NCI-H2029 treated with DMSO at 0.1 percent for 48 hours (cell line): Measurements from ENCODE around the gene DDX23.
"Not testable (repeated sequence)": the region's sequence is repeated elsewhere in the genome, so short reads cannot be mapped to it uniquely, and the experiment has no call there.

Experiments used
- DNase-seq: peaks from one replicate; lab custom pipeline; 2025; lab: John Stamatoyannopoulos, UW

DDX23 gene

DNA sequence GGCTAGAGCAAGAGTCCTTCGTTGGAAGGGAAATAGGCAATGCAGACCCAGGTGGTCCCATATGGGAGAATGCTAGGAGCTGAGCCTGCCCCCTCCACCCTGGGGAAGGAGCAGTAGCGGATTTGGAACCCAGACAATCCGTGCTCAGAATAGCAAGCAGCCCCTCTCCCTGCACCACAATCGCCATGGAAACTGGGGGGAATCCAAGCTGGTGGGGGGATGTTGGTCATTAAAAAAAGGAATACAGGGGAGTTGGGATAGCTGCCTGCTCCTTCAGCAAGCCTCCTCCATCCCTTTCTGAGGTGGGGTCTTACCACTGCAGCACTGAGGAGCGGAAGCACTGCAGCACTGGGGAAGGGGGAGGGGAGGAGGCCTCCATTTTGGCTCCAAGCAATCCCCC lies 10.8 kb upstream of the DDX23 start:
- DNase-seq = no peak

DNA sequence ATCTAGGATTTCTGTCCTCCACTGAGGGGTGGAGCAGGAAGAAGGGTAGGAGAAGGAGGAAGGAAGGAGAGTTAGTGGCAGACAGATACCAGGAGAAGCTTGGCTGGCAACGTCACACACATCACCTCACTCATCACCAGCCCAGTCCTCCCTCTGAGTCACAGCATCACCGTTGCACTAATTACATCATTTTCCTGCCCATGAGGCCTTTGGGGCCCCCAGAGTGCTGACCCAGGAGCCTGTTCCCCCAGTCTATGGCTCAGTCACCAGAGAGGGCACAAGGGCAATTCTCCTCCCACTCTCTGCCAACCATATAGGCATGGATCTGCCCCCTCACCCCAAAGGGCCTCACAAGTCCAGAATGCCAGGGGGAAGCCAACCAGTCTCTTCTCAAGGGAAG lies 9.1 kb upstream of the DDX23 start:
- no peak for DNase-seq

DNA sequence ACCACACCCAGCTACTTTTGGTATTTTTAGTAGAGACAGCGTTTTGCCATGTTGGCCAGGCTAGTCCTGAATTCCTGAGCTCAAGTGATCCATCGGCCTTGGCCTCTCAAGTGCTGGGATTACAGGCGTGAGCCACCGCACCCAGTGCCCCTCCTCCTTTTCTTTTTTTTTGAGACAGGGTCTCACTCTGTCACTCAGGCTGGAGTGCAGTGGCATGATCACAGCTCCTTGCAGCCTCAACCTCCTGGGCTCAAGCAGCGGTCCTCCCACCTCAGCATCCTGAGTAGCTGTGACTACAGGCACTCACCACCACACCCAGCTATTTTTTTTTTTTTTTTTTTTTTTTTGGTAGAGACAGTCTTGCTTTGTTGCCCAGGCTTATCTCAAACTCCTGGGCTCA lies 8.3 kb upstream of the DDX23 start:
- DNase-seq = not testable (repeated sequence)

DNA sequence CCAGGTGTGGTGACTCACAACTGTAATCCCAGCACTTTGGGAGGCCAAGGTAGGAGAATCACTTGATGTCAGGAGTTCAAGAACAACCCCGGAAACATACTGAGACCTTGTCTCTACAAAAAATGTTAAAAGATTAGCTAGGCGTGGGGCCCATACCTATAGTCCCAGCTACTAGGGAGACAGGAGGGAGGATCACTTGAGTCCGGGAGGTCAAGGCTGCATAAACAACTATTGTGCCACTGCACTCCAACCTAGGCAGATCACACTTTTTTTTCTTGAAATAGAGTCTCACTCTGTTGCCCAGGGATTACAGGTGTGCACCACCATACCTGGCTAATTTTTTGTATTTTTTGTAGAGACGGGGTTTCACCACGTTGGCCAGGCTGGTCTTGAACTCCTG lies 7.6 kb upstream of the DDX23 start:
- DNase-seq = no peak

DNA sequence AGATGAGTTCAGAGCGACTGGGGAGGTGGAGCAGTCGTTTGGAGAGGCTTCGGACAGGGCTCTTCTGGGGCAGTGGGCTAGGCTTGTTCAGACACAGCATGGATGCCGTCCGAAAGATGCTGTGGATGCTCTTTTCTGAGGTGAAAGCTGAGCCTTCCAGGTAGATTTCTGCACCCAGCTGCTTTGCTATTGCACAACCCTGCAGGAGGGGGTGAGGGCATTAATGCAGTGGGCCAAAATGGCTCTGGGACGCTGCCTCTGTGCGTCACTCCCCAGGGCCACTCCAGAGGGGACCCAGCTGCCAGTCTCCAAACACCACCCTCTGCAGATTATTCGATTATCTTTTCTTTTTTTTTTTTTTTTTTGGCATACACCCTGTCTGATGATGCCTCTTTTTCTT lies 6.1 kb upstream of the DDX23 start:
- no peak for DNase-seq

DNA sequence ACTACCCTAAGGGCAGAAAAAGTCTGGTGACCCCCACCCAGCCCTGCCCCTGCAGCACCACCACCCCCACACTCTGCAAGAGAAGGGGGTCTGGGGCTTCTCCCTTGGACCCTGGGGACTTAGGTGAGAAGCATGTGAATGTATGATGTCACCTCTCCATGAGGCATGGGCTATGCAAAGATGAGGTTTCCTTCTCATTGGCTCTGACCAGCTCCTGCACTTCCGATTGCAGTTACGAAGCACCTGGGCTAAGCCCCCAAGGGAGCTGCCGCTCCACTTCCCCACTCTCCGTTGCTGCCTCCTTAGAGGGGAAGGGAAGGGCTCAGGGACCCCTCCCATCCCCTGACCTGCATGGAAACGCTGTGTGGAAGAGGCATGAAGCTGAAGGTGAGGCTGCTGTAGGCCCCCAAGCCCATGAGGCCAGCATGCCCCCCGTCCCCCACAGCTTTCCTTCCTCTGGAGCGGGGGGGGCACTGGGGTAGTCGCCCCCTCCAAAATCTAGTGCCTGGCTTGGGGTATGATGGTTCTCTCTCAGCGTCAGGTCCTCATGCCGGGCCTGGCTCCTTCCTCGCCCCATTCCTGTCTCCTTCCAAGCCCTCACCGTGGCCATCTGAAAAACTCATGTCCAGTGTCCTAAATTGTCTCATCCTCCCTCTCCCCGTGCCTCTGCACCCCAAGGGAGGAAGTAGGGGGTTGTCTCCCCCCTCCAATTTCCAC lies 5.5 kb upstream of the DDX23 start:
- no peak for DNase-seq

DNA sequence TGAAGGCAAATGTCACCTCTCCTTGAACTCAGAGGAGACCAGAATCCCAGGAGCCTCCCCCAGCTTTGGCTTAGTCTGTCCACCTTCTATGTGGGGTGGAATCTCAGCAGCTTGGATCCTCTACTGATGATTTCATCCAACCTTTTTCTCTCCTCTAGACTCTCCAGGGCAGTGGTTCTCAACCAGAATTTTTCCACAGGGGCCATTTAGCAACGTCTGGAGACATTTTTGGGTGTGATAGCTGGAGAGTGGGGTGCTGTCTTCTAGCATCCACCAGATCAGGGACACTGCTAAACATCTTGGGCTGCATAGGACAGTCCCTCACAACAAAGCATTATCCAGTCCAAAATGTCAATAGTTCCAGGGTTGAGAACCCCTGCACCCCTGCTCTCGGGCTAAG lies 4.4 kb upstream of the DDX23 start:
- DNase-seq = no peak

DNA sequence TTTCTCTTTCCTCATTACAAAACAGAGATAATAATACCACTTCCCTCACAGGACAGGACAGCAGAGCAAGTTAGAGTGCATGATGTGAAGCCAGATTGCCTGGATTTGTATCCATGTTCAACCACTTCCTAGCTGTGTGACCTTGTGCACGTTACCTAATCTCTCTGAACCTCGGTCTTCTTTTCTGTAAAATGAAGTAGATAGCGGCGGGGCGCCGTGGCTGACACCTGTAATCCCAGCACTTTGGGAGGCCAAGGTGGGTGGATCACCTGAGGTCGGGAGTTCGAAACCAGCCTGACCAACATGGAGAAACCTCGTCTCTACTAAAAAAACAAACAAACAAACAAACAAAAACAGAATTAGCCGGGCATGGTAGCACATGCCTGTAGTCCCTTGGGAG lies 3.0 kb upstream of the DDX23 start:
- not testable (repeated sequence) for DNase-seq

DNA sequence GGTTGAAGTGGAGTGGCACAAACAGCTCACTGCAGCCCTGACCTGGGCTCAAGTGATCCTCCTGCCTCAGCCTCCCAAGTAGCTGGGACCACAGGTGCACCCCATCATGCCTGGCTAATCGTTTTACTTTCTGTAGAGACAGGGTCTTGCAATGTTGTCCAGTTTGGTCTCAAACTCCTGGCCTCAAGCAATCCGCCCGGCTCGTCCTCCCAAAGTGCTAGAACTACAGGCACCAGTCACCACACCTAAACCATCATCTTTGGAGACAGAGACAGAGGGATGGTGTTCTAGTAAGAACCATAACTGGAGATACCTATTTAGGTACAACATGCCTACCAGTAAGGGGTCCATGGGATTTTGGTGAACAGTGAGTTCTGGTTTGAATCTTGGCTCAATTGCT lies 2.5 kb upstream of the DDX23 start:
- DNase-seq = no peak

DNA sequence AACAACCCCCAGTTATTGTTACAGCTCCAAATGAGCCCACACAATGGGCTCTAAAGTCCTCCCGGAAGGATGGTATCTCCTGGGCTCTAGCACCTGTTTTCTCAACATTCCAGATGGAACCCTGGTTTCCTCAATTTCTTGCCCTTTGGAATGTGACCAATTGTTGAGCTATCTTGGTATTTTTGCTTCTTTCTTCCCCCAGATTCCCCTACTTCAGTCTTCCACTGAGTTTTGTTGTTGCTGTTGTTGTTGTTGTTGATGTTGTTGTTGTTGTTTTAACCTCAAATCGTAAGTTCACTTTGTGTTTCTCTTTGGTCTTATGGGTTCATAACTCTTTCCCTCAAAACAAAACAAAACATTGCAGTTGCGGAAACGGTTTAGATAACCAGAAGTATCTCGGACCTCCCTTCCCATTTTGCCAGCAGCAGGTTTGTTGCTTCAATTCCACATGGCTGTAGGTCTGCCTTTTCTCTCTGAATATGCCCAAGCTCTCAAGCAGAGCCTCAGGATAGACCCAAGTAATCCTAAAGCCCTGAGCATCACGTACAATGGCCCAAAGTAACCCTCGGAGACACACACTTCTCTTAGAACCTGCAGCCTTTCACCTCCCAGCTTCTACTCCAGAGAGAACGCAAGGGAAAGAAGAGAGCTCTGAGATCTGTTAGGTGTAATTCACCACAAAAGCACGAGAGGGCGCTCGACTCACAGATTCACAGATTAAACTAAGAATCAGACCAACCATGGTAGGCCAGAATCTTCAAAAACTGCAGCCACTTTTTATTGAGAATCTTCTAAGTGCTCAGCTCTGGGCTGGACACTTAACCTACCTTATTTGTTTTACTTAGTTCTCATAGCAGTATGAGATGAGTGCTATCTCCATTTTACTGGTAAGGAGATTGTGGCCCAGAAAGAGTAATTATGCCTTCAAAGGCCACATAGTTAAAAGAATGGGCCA lies 1.0 kb upstream of the DDX23 start:
- DNase-seq = peak; percentile 52

DNA sequence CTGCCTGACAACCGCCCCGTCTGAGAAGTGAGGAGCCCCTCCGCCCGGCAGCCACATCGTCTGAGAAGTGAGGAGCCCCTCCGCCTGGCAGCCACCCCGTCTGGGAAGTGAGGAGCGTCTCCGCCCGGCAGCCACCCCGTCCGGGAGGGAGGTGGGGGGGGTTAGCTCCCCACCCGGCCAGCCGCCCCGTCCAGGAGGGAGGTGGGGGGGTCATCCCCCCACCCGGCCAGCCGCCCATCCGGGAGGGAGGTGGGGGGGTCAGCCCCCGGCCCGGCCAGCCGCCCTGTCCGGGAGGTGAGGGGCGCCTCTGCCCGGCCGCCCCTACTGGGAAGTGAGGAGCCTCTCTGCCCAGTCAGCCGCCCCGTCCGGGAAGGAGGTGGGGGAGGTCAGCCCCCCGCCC lies 9.9 kb downstream of the DDX23 start:
- DNase-seq = not testable (repeated sequence)

DNA sequence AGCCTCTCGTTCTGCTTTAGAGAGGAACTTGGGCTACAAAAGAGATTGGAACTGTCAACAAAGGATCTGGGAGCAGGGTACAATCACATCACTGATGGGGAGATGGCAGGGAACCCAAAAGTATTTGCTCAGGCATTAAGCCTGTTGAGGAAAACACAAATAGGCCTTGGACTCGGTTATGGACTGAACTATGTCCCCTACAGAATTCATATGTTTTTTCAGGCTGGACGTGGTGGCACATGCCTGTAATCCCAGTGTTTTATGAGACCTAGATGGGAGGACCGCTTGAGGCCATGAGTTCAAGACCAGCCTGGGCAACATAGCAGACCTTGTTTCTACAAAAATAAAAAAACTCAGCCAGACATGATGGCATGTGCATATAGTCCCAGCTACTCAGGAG lies 13.9 kb downstream of the DDX23 start:
- DNase-seq = no peak

DNA sequence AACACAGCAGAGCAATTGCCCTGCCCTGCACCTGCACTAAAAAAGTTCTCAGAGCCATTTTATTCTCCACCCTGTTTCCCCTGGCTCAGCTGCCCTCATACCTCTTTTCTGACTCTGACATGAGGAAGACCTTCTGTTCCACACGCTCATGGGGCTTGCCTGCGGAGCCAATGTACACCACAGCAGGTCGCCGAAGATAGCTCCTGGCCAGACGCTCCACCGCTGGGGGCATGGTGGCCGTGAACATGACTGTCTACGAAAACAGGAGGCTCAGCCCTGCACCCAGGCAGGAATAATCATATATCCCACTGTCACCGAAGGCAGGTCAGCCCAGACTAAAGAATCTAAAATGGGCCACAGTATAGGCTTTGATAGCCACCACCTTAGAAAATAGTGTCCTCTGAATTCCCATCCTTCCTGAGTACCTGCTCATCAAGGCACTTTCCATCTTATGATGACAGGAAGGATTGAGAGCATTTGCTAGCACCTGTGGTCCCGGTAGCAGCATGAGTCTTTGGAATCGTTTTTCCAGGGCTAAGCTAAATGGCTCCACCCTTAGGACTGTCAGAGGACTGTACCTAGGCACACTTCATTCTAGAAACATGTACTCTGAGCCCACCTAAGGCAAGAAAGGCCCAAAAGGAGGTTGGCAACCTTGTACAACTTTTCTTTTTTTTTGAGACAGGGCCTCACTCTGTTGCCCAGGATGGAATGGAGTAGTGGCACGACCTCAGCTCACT lies 19.5 kb downstream of the DDX23 start:
- DNase-seq = no peak

DNA sequence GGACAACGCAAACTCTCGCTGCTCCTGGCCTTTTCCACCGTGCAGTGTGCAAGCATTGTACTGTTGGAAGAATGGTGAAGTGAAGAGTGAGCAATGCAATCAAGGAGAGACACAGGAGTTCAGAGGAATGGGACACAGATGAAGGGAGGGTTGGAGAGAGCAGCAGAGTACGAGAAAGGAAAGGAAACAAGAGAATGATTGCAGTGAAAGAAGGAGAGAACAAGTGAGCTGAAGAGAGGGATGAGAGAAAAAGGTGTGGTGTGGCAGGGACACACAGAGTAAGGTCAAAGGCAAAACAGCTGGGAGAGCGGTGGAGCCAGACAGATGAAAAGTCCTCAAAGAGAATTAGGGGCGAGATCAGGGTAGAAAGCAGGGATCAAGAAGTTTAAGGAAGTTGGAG lies 20.7 kb downstream of the DDX23 start:
- DNase-seq = no peak

DNA sequence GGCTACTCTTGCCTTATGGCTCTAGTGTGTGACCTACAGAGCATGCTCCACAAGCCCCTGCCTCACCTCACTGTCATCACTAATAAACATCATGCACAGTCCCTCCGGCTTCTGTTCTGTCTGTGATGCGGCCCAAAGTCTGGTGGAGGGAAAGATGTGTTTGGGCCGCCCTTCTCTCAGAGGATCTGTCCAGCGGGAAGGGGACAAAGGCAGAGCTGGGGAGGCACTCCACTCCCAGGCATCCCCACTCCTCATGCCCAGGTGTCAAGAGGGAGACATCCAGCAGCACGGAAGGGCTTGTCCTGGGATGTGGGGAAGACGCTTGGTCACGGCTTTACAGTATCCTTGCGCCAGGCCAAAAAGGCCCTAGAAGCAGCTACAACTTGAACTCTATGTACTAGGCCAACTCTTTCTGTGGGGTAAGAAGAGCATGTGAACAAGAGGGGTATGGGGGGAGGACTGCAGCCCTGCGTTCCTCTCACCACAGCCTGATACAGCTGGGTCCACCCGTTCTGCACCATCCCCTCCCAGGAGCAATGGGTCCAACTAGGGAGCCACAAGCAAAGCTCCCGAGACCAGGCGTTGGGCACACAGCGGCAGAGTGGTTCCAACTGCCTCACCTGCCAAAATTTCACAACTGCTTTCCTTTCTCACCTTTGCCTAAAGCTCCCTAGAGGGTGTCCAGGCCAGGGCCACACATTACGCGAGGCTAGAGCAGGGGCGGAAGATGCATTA lies 23.0 kb downstream of the DDX23 start:
- DNase-seq = no peak

DNA sequence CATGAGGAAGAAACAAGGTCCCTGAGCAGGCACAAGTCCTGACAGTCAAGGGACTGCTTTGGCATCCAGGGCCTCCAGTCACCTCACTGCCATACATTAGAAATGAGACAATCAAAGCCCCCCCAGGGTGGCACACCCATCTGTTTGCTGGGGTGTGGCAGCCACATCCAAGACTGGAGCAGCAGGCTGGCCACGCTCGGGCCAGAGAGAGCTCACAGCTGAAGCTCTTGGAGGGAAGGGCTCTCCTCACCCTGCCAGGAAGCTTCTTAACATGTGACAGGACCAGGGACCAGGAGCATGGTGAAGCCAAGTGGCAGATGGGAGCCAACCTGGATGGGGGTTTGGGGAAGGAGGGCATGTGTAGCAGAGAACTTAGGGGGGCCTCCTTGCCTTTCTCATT lies 23.7 kb downstream of the DDX23 start:
- DNase-seq = no peak

DNA sequence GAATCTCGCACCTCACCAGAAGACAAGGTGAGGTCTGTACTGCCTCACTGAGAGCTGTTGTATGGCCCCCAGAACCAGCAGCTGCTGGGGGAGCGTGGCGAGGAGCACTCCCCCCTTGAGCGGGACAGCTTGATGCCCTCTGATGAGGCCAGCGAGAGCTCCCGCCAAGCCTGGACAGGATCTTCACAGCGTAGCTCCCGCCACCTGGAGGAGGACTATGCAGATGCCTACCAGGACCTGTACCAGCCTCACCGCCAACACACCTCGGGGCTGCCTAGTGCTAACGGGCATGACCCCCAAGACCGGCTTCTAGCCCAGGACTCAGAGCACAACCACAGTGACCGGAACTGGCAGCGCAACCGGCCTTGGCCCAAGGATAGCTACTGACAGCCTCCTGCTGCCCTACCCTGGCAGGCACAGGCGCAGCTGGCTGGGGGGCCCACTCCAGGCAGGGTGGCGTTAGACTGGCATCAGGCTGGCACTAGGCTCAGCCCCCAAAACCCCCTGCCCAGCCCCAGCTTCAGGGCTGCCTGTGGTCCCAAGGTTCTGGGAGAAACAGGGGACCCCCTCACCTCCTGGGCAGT lies 24.4 kb downstream of the DDX23 start:
- no peak for DNase-seq

DNA sequence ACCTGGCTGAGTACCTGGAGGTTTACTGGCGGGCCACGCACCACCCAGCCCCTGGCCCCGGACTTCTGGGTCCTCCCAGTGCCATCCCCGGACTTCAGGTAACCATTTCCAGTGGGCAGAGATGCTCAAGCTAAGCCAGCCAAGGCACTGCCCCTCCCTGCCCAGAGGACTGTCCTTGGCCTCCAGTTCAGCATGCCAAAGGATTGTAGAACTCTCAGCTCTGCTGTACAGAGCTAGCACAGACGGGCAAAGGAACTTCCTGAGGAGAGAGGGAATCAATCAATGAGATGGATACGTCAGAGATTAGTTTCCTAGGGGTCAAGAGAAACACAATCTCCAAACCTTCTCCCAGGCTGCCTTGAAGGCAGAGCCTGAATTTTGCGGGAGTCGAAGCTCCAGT lies 24.9 kb downstream of the DDX23 start:
- no peak for DNase-seq

DNA sequence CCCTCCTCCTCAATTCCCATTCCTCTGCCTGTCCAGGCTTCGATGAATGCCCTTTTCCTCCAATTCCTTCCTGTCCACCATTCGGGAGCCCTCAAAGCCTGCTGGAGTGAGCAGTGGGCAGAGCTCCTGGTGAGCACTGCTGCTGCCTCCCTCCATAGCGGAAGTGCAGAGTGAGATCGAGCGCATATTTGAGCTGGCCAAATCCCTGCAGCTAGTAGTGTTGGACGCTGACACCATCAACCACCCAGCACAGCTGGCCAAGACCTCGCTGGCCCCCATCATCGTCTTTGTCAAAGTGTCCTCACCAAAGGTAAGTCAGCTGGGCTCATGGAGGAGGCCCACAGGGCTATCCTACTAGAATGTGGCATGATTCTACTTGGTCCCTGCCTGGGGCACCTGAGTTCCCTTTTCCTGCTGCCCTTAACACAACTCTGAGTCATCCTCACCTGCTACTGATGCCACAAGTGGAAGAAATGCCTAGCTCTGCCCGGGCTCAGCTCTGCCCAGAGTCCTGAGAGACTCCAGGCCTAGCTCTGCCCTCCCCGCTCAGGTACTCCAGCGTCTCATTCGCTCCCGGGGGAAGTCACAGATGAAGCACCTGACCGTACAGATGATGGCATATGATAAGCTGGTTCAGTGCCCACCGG lies 25.6 kb downstream of the DDX23 start:
- no peak for DNase-seq

DNA sequence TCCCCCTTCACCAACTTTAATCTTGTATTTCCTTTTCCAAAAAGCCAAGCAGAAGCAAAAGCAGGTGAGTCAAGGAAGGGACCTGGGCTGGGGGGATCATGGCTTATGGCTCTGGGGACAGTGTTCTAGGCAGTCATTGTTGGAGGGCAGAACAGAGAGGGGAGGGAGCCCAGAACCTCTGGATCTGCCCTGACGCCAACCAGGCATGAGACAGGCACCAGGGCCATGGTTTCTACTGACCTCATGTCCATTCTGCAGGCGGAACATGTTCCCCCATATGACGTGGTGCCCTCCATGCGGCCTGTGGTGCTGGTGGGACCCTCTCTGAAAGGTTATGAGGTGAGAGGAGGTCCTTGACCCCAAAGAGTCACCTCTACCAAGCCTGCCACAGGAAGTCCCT lies 27.1 kb downstream of the DDX23 start:
- no peak for DNase-seq

DNA sequence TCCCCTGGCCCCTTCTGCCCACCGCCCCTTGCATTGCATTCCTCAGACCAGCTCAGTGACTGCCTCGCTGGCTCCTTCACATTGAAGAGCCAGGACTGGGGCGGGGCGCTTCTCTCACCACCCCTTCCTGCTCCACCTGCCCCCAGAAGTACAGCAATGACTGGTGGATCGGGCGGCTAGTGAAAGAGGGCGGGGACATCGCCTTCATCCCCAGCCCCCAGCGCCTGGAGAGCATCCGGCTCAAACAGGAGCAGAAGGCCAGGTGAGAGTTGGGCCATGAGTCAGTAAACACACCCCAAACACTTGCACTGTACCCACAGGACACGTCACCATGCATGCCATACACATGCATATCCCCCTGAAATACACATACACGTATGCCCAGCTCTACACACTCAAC lies 27.9 kb downstream of the DDX23 start:
- DNase-seq = no peak
